Suprapubic skin (tissue), 4 donors: ENCODE data around the gene NPC2. TPM values are rescaled to one million over a fixed set of nuclear protein-coding genes. Genes with fewer than 3 reads are reported as not detected.
A peak's percentile ranks its signal among the peaks of the same experiment; 100 is the strongest.

Experiments used
- DNase-seq, 2 donors: peaks; one replicate each; pipeline ENCODE4 v3.0.0-alpha.2; 2019; ENCODE audit warnings: low spot score in 2 of 2
- H3K27ac ChIP-seq: fragments of 200-600 bp; sonication (generic); one replicate; pipeline ENCODE4 v1.5.1; 2019
- H3K27me3 ChIP-seq: fragments of 200-600 bp; sonication (generic); one replicate; pipeline ENCODE4 v1.5.1; 2019
- H3K36me3 ChIP-seq: fragments of 200-600 bp; sonication (generic); one replicate; pipeline ENCODE4 v1.5.1; 2019
- H3K4me1 ChIP-seq: fragments of 200-600 bp; sonication (generic); one replicate; pipeline ENCODE4 v1.5.1; 2019
- H3K4me3 ChIP-seq: fragments of 200-600 bp; sonication (generic); one replicate; pipeline ENCODE4 v1.5.1; 2019; ENCODE audit warnings: mild to moderate bottlenecking
- H3K9me3 ChIP-seq: fragments of 200-600 bp; sonication (generic); one replicate; pipeline ENCODE4 v1.5.1; 2019
- CTCF ChIP-seq, 2 donors: fragments of 200-600 bp in 1 of 2; fragments of 450-650 bp in 1 of 2; sonication (generic) in 1 of 2; IDR thresholded peaks; one replicate each; pipeline ENCODE4 v1.5.1; 2016 to 2019; ENCODE audit warnings: antibody characterized with exemption in 2 of 2, mild to moderate bottlenecking in 1 of 2, moderate library complexity in 1 of 2
- EP300 ChIP-seq: sonication (generic); formaldehyde crosslinking; IDR thresholded peaks from one replicate; pipeline ENCODE4 v1.6.1; 2017; ENCODE audit warnings: antibody characterized with exemption
- POLR2A ChIP-seq, 2 donors: fragments of 450-650 bp; IDR thresholded peaks; one replicate each; pipeline ENCODE4 v1.6.1; 2017; ENCODE audit warnings: antibody characterized with exemption in 2 of 2, mild to moderate bottlenecking in 2 of 2, moderate library complexity in 2 of 2
- POLR2AphosphoS5 ChIP-seq, 3 donors: sonication (generic); formaldehyde crosslinking; IDR thresholded peaks; one replicate each; pipeline ENCODE4 v1.6.1; 2017; ENCODE audit warnings: antibody characterized with exemption in 3 of 3
- WGBS: methylation state at CpG from one replicate; pipeline ENCODE4 v1.1.5; 2018; 5-methylcytosine and 5-hydroxymethylcytosine counted together
- total RNA-seq, 4 donors: library from RNA; depleted of rRNA; stranded (reverse); fragments of >200 nt; gene quantifications; one replicate each; pipeline ENCODE4 v1.1.0, GENCODE V29; 2016

The NPC2 gene
- total RNA-seq, 4 donors from 2014 or later = 274 to 450 (median 338) TPM

- TF ChIP-seq EP300 (no peak), POLR2A (IDR thresholded peaks at IDR 0.05) (no peak), POLR2AphosphoS5 (IDR thresholded peaks at IDR 0.05) (no peak), CTCF (IDR thresholded peaks at IDR 0.05) (no peak)
- no peak overlapping the region for H3K27ac ChIP-seq
- WGBS = 84% methylated on average over 12 of the region's 21 CpGs
- H3K36me3 ChIP-seq = peaks cover 21% of the 10 kb centered on the region
- H3K4me1 ChIP-seq = peaks cover 11% of the 10 kb centered on the region
- no peak overlapping the region for H3K4me3 ChIP-seq
- H3K9me3 ChIP-seq = no peaks in the 10 kb centered on the region
- DNase-seq = peak; percentile 59 to 63
- H3K27me3 ChIP-seq = no peaks in the 10 kb centered on the region
These were observed 17.3 kb upstream of the NPC2 start for GRCh38 chr14:74510223-74510931.

GRCh38 chr14:74509587-74510222 lies 16.6 kb upstream of the NPC2 start:
- no peak overlapping the region for H3K27ac ChIP-seq
- H3K27me3 ChIP-seq = no peaks in the 10 kb centered on the region
- H3K36me3 ChIP-seq = peaks cover 27% of the 10 kb centered on the region
- H3K9me3 ChIP-seq = no peaks in the 10 kb centered on the region
- peaks cover 11% of the 10 kb centered on the region for H3K4me1 ChIP-seq
- DNase-seq = peak in 1 of 2 donors; percentile 45
- WGBS = 88% methylated on average over 8 of the region's 10 CpGs
- TF ChIP-seq POLR2AphosphoS5 (IDR thresholded peaks at IDR 0.05) (no peak), POLR2A (IDR thresholded peaks at IDR 0.05) (no peak)
- no peak overlapping the region for H3K4me3 ChIP-seq

- Histone ChIP-seq H3K27ac (no peak overlapping the region), H3K4me1 (peaks cover 8% of the 10 kb centered on the region), H3K27me3 (no peaks in the 10 kb centered on the region), H3K4me3 (no peak overlapping the region), H3K9me3 (no peaks in the 10 kb centered on the region), H3K36me3 (peaks cover 28% of the 10 kb centered on the region)
- DNase-seq = no peak
- TF ChIP-seq POLR2AphosphoS5 (IDR thresholded peaks at IDR 0.05) = no peak
- no peak for TF ChIP-seq POLR2A (IDR thresholded peaks at IDR 0.05)
- TF ChIP-seq EP300 = no peak
- TF ChIP-seq CTCF (IDR thresholded peaks at IDR 0.05) = no peak
- WGBS = no CpG with 5 or more reads among the region's 13 CpGs
These were observed 15.8 kb upstream of the NPC2 start for GRCh38 chr14:74508844-74509428.

- DNase-seq = no peak
- H3K27ac ChIP-seq = no peak overlapping the region
- no peaks in the 10 kb centered on the region for H3K27me3 ChIP-seq
- H3K4me1 ChIP-seq = peaks cover 11% of the 10 kb centered on the region
- WGBS = 75% methylated on average over 10 of the region's 15 CpGs
- TF ChIP-seq CTCF (IDR thresholded peaks at IDR 0.05) = no peak
- no peak for TF ChIP-seq POLR2A (IDR thresholded peaks at IDR 0.05)
- no peak for TF ChIP-seq EP300
- TF ChIP-seq POLR2AphosphoS5 (IDR thresholded peaks at IDR 0.05) = no peak
- no peaks in the 10 kb centered on the region for H3K9me3 ChIP-seq
- H3K36me3 ChIP-seq = peaks cover 31% of the 10 kb centered on the region
- no peak overlapping the region for H3K4me3 ChIP-seq
These were observed 15.2 kb upstream of the NPC2 start for GRCh38 chr14:74508292-74508731.

GRCh38 chr14:74507840-74508239 lies 14.7 kb upstream of the NPC2 start:
- Histone ChIP-seq H3K4me3 (no peak overlapping the region), H3K36me3 (peaks cover 33% of the 10 kb centered on the region), H3K27me3 (no peaks in the 10 kb centered on the region), H3K9me3 (no peaks in the 10 kb centered on the region), H3K4me1 (peaks cover 15% of the 10 kb centered on the region), H3K27ac (no peak overlapping the region)
- no peak for DNase-seq
- 88% methylated on average over 1 of the region's 5 CpGs for WGBS
- no peak for TF ChIP-seq POLR2AphosphoS5 (IDR thresholded peaks at IDR 0.05)
- TF ChIP-seq POLR2A (IDR thresholded peaks at IDR 0.05) = no peak
- no peak for TF ChIP-seq CTCF (IDR thresholded peaks at IDR 0.05)
- TF ChIP-seq EP300 = no peak
